ENCODE data around the gene CCDC54. TPM values are rescaled to one million over a fixed set of nuclear protein-coding genes. Genes with fewer than 3 reads are reported as not detected.
"Not testable (repeated sequence)": the region's sequence is repeated elsewhere in the genome, so short reads cannot be mapped to it uniquely, and the experiment has no call there.

The CCDC54 gene
- not detected for total RNA-seq
- long read RNA-seq, result 0 reads

DNA sequence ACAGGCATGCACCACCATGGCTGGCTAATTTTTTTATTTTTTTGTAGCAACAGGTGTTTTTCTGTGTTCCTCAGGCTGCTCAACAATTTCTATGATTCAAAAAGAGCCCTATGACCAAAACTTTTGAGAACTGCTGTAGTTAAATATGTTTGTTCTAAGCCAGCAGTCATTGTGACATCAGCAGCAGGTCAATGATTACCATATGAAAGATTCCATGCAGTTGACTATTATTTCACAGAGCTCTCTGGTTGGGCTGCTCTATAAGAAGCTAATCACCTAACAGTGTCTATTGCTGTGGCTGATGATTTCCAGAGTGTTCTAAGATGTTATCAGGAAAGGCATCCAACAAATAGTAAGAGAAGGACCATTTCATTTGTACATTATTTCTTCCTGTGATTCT is at the start of gene CCDC54:
CCDC54 (plus strand) TSS at position 289 of the 400 bp plus-strand sequence. CDS start 149 bp downstream, outside the sequence.
- DNase-seq (no peak), ATAC-seq (ENCODE audit: poor library complexity) (no peak)
- intact Hi-C loops (cut with DNase I), result no loop called here

DNA sequence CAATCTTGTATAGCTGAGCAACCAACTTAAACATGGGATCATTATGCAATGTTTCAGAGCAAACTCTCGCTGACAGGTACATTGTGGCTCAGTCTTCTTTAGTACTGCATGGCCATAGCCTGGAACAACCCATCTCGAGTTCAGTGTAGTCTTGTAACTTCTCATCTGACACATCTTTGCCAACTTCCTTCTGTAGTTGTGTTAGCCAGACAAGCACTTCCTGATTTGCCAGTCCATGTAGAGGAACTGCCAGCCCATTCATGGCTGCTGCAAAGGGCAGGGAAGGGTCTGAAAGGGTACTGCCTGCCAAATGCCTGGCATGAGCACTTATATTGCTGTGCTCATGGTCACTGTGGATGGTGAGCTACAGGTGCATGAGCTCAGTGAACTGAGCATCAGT is 49.2 kb upstream of the CCDC54 start:
- no peak for ATAC-seq (ENCODE audit: poor library complexity)
- DNase-seq, result no peak
- intact Hi-C loops (cut with DNase I), result no loop called here

DNA sequence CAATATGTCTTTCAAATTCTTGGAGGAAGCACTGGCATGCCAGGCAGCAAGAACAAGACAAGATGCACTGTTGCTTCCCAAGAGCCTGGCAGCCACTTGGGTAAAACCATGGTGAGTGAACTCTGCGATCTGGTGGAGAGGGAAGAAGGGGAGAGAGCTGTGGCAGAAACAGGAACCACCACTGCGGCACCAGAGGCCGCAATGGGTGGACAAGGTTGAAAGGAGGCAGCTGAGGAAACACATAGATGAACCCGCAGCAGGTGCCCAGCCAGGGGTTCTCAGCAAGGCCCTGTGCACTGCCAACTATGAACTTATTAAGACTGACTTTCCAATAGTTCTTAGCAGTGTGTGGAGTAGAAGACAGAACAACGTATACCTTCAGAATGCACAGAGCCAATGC is 48.2 kb upstream of the CCDC54 start:
- ATAC-seq (ENCODE audit: poor library complexity) (no peak), DNase-seq (no peak)
- intact Hi-C loops (cut with DNase I), result no loop called here

- DNase-seq; intact Hi-C loops (cut with DNase I); ATAC-seq (ENCODE audit: poor library complexity): not testable (repeated sequence)
Observed at GRCh38 chr3:107339690-107340089, 37.5 kb upstream of the CCDC54 start.

- DNase-seq (no peak), ATAC-seq (ENCODE audit: poor library complexity) (no peak)
- intact Hi-C loops (cut with DNase I), result no loop called here
Observed at GRCh38 chr3:107344722-107345121, 32.5 kb upstream of the CCDC54 start.

- ATAC-seq (ENCODE audit: poor library complexity), result no peak
- no peak for DNase-seq
- intact Hi-C loops (cut with DNase I), result no loop called here
Observed at GRCh38 chr3:107345822-107346405, 31.3 kb upstream of the CCDC54 start.

DNA sequence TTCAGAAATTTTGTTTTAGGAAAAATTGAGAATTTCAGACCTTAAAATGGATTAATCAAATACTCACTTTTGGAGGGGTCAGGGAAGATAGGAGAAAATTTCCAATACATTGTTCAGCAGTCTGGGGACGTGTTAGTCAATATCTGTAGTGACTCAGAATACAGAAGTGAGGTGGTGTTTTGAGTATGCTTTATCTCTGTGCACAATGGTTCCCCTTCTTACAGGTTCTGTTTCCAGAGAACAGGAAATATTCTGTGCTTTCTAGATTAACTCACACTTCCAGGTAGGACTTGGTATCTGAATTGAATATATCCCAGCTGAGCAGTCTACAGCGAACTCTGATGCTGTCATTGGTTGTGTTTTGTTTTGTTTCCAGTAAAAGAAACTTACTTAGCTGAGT is 30.7 kb upstream of the CCDC54 start:
- ATAC-seq (ENCODE audit: poor library complexity) (no peak), DNase-seq (no peak)
- intact Hi-C loops (cut with DNase I), result no loop called here

- no peak for ATAC-seq (ENCODE audit: poor library complexity)
- intact Hi-C loops (cut with DNase I), result no loop called here
- no peak for DNase-seq
Observed at GRCh38 chr3:107347751-107348150, 29.5 kb upstream of the CCDC54 start.

DNA sequence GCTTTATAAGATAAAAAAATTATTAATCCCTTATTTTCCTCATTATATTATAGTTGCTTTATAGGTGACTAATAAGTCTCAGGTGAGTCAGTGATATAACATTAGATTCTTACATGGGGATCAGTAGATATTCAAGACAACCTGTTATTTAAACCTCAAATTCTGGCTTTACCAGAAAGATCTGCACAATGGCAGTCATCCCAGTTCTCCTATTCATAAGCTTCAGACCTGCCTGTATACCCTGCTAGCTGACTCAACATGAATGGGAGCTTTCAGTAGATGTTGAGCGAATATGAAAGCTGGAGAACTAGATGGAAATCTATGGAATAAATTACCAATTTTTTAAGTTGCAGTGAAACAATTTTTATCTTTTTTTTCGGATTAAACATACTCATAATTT is 20.5 kb upstream of the CCDC54 start:
- intact Hi-C loops (cut with DNase I), result no loop called here
- no peak for DNase-seq
- no peak for ATAC-seq (ENCODE audit: poor library complexity)

GRCh38 chr3:107361633-107362032 is 15.6 kb upstream of the CCDC54 start:
- no peak for DNase-seq
- no peak for ATAC-seq (ENCODE audit: poor library complexity)
- intact Hi-C loops (cut with DNase I), result no loop called here

DNA sequence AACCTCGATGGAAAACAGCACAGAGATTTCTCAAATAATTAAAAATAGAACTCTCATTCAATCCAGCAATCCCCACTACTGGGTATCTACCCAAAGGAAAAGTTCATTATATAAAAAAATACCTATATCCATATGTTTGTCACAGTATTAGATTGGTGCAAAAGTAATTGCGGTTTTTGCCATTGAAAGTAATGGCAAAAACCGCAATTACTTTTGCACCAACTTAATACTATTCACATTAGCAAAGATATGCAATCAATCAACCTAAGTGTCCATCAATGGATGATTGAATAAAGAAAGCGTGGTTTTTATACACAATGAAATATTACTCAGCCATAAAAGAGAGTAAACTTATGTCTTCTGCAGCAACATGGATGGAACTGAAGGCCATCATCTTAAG is 12.2 kb upstream of the CCDC54 start:
- intact Hi-C loops (cut with DNase I), result no loop called here
- ATAC-seq (ENCODE audit: poor library complexity) (no peak), DNase-seq (no peak)

GRCh38 chr3:107366766-107367165 is 10.5 kb upstream of the CCDC54 start:
- intact Hi-C loops (cut with DNase I), result no loop called here
- no peak for ATAC-seq (ENCODE audit: poor library complexity)
- DNase-seq, result no peak

DNA sequence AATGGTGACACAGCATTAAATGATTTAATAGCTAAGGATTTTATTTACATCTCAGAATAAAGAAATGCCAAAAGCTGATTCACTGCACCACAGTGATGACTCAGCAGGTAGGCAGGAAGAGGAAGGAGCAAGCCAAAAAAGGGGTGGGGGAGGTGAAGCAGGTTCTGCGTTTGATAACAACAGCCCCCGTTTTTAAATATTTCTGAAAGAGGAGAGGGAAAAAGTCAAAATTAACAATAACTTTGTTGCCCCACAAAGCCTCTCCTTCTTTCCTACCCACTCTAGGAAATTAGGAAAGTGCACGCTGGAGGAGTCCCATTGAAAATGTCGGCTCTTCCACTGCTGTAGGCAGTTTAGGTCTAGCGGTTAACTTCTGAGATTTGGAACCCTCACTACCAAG is 9.9 kb upstream of the CCDC54 start:
- intact Hi-C loops (cut with DNase I), result no loop called here
- no peak for ATAC-seq (ENCODE audit: poor library complexity)
- no peak for DNase-seq

DNA sequence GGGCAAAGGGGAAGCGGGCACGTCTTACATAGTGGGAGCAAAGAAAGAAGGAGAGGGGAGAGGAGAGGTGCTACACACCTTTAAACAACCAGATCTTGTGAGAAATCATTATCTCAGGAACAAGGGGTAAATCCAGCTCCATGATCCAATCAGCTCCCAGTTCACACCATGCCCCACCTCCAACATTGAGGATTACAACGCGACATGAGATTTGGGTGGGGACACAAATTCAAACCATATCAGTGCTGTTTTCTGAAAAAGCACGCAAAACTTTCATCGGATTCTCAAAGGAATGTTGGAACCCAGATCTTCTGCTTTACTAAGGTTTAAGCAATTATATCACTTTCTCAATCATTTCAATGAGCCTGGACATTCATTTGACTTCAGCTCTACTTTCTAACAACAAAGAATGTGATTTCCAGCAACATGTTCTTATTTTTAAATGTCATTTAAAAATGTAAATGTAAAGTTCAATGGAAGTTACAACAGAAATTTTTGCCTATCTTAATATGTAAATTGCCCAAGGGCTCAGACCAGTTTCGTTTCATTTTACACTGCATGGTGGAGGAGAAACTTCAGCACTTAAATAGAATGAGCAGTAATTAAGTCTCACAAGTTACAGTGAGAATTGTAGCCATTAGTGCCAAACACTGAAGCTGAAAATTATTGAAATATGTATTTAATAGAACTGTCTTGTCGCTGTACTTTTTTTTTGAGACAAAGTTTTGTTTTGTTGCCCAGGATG is 8.4 kb upstream of the CCDC54 start:
- DNase-seq (no peak), ATAC-seq (ENCODE audit: poor library complexity) (no peak)
- intact Hi-C loops (cut with DNase I), result no loop called here

DNA sequence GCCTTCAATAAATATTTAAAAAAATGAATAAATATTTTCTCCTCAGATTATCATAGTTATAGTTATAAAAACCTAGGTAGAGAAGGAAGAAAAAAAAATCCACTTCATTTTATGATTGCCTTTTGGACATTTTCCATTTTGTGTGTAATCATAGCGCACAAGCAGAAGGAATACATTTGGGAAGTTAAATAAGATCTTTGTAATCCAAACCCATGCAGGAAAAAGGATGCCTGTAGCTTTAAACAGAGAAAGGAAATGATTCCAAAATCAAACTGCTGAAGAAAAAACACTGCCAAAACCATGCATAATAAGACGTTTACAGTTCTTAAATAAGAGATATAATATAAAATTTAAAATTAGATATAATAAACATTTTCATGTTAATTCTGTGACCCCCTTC is 7.4 kb upstream of the CCDC54 start:
- intact Hi-C loops (cut with DNase I), result no loop called here
- no peak for DNase-seq
- ATAC-seq (ENCODE audit: poor library complexity), result no peak

GRCh38 chr3:107370907-107371306 is 6.3 kb upstream of the CCDC54 start:
- DNase-seq (no peak), ATAC-seq (ENCODE audit: poor library complexity) (no peak)
- intact Hi-C loops (cut with DNase I), result no loop called here

GRCh38 chr3:107372506-107372905 is 4.7 kb upstream of the CCDC54 start:
- intact Hi-C loops (cut with DNase I), result no loop called here
- ATAC-seq (ENCODE audit: poor library complexity), result no peak
- no peak for DNase-seq

DNA sequence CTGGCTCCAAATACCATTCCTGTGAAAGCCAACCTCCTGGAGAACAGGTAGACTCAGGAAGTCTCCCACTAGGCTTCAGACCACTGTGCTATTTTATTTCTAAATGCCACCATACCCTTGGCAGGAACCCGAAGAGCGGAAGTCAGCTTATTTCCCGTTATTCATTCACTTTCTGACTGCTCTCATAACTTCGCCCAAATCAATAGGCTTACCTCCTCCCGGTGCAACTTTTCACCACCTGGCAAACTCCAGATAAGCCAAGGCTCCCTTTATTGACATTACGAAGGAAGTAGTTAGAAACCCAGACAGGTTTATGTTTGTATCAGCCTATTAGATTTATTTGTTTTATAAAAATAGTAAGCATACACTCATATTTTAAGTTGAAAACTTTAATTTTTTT is 3.3 kb upstream of the CCDC54 start:
- ATAC-seq (ENCODE audit: poor library complexity), result no peak
- intact Hi-C loops (cut with DNase I), result no loop called here
- no peak for DNase-seq

- ATAC-seq (ENCODE audit: poor library complexity), result no peak
- DNase-seq, result no peak
- intact Hi-C loops (cut with DNase I), result no loop called here
Observed at GRCh38 chr3:107375682-107376081, 1.6 kb upstream of the CCDC54 start.

DNA sequence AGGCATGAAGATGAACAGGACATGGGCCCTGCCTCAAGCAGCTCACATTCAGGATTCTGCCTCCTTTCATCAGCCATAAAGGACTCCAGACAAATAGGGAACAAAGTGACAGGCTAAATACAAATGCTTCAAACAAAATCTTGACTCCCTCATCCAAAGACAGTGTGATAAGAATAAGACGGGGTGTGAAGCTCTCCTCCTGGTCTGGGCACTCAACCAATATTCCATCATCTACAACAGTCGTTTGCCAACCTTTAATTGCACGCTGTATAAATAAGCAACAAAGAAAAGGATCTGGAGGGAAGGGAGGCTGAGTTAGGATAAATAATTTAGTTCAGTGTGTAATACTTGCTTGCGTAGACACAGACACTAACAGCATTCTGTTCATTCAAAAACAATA is 5.4 kb downstream of the CCDC54 start:
- no peak for ATAC-seq (ENCODE audit: poor library complexity)
- no peak for DNase-seq
- intact Hi-C loops (cut with DNase I), result no loop called here

- ATAC-seq (ENCODE audit: poor library complexity), result no peak
- DNase-seq, result no peak
- intact Hi-C loops (cut with DNase I), result no loop called here
Observed at GRCh38 chr3:107384428-107384827, 7.2 kb downstream of the CCDC54 start.
